ENCODE measurements around the gene IL2RA. TPM values are rescaled to one million over a fixed set of nuclear protein-coding genes. Genes with fewer than 3 reads are reported as not detected.

The IL2RA gene
- total and polyA plus RNA-seq, 8 donors: 0.11 to 4.1 (median 0.33) TPM

- no peaks in the 10 kb centered on the region for H3K27me3 ChIP-seq
- H3K36me3 ChIP-seq: no peaks in the 10 kb centered on the region
- H3K27ac ChIP-seq: no peak overlapping the region
- ATAC-seq: no peak
- no peak overlapping the region for H3K4me3 ChIP-seq
- no peaks in the 10 kb centered on the region for H3K9me3 ChIP-seq
- DNase-seq: no peak
- intact Hi-C loops (cut with DNase I): no loop called here
- TF ChIP-seq, protein P1, sequence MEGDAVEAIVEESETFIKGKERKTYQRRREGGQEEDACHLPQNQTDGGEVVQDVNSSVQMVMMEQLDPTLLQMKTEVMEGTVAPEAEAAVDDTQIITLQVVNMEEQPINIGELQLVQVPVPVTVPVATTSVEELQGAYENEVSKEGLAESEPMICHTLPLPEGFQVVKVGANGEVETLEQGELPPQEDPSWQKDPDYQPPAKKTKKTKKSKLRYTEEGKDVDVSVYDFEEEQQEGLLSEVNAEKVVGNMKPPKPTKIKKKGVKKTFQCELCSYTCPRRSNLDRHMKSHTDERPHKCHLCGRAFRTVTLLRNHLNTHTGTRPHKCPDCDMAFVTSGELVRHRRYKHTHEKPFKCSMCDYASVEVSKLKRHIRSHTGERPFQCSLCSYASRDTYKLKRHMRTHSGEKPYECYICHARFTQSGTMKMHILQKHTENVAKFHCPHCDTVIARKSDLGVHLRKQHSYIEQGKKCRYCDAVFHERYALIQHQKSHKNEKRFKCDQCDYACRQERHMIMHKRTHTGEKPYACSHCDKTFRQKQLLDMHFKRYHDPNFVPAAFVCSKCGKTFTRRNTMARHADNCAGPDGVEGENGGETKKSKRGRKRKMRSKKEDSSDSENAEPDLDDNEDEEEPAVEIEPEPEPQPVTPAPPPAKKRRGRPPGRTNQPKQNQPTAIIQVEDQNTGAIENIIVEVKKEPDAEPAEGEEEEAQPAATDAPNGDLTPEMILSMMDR (IDR thresholded peaks at IDR 0.05): no peak
- H3K4me1 ChIP-seq: no peaks in the 10 kb centered on the region
These were observed 22.0 kb downstream of the IL2RA start for GRCh38 chr10:6040205-6040604.

DNA sequence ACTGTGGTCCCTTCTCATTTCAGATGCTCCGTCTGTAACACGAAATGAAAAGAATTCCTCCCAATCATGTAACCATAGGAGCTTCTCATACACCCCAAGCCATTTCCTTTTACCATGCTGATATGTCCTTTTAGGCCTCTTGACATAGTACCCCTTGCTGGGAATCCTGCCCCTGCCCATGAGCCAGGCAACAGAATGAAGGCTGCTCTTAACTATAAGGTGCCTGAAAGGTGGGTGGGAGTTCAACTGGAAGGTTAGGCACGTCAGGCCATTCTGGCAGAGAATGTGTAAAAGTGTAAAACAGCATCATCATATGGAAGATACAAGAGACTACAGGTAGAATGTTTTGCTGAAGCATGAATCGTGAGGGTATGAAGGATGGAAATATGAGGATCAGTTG, 22.5 kb downstream of the IL2RA start:
- no peaks in the 10 kb centered on the region for H3K36me3 ChIP-seq
- H3K4me3 ChIP-seq: no peak overlapping the region
- ATAC-seq (no peak), DNase-seq (no peak)
- H3K27ac ChIP-seq: no peak overlapping the region
- H3K4me1 ChIP-seq: peaks cover 0 to 3% of the 10 kb centered on the region in 2 donors
- intact Hi-C loops (cut with DNase I): no loop called here
- no peaks in the 10 kb centered on the region for H3K9me3 ChIP-seq
- H3K27me3 ChIP-seq: no peaks in the 10 kb centered on the region
- TF ChIP-seq, protein P1 (IDR thresholded peaks at IDR 0.05): no peak

DNA sequence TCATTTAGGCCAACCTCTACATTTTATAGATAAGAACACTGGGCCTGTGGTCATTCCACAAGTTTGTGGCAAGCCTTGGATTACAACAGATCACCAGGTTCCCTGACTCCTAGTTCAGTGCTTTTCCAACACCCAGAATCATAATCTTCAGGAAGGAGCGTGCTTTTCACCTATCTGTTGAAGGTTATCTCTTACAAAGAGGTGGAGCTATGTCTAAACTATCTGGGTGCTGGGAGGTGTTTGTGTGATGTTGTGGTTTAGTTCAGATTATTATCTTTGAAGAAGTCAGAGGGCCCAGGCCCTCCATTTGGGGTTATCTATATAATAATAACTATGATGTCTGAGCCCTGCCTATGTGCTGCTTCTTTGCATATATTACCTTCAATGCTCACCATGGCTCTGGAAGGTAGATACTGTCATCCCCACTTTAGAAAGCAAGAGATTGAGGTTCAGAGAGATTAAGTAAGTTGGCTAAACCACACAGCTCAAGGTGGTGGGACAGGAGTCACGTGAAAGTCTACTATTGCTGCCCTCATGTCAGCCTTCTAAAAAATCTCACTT, 24.0 kb downstream of the IL2RA start:
- no peak for DNase-seq

GRCh38 chr10:6037422-6037821, 24.7 kb downstream of the IL2RA start:
- no peaks in the 10 kb centered on the region for H3K36me3 ChIP-seq
- intact Hi-C loops (cut with DNase I): no loop called here
- TF ChIP-seq, protein P1 (IDR thresholded peaks at IDR 0.05): no peak
- no peak for DNase-seq
- no peaks in the 10 kb centered on the region for H3K27me3 ChIP-seq
- no peak for ATAC-seq
- H3K9me3 ChIP-seq: no peaks in the 10 kb centered on the region
- peaks cover 0 to 17% of the 10 kb centered on the region in 2 donors for H3K4me1 ChIP-seq
- no peak overlapping the region for H3K27ac ChIP-seq
- H3K4me3 ChIP-seq: no peak overlapping the region

More for the DNA sequence above, 24.0 kb downstream of the IL2RA start:
- TF ChIP-seq, protein P1 (IDR thresholded peaks at IDR 0.05): no peak
- H3K36me3 ChIP-seq: no peaks in the 10 kb centered on the region
- peaks cover 0 to 17% of the 10 kb centered on the region in 2 donors for H3K4me1 ChIP-seq
- intact Hi-C loops (cut with DNase I): no loop called here
- no peak overlapping the region for H3K4me3 ChIP-seq
- H3K27me3 ChIP-seq: no peaks in the 10 kb centered on the region
- H3K9me3 ChIP-seq: no peaks in the 10 kb centered on the region
- no peak overlapping the region for H3K27ac ChIP-seq
- ATAC-seq: no peak

GRCh38 chr10:6036861-6037321, 25.3 kb downstream of the IL2RA start:
- H3K36me3 ChIP-seq: no peaks in the 10 kb centered on the region
- intact Hi-C loops (cut with DNase I): no loop called here
- DNase-seq (no peak), ATAC-seq (no peak)
- TF ChIP-seq, protein P1 (IDR thresholded peaks at IDR 0.05): no peak
- no peaks in the 10 kb centered on the region for H3K27me3 ChIP-seq
- peaks cover 0 to 17% of the 10 kb centered on the region in 2 donors for H3K4me1 ChIP-seq
- no peak overlapping the region for H3K4me3 ChIP-seq
- no peaks in the 10 kb centered on the region for H3K9me3 ChIP-seq
- no peak overlapping the region for H3K27ac ChIP-seq

Data from left lung (tissue), 10 donors.